CD4-positive, alpha-beta T cell (primary cell): ENCODE measurements around the gene PICALM. TPM values are rescaled to one million over a fixed set of nuclear protein-coding genes. Genes with fewer than 3 reads are reported as not detected.

Experiments
- ATAC-seq: fragments of 200-7000 bp; cut with Tn5 transposase; one replicate; pipeline ENCODE4 v1.10.0; 2022; ENCODE audit warnings: mild to moderate bottlenecking; ENCODE audit not compliant: poor library complexity
- CTCF ChIA-PET: fragments of 350-600 bp; sonication (Branson Sonifier 250); formaldehyde crosslinking; loops from one replicate; lab custom pipeline; 2021; ENCODE audit warnings: antibody characterized with exemption, inconsistent platforms; lab: Charles Lee
- POLR2A ChIA-PET: fragments of 350-600 bp; sonication (Branson Sonifier 250); formaldehyde crosslinking; loops from one replicate; lab custom pipeline; 2021; ENCODE audit warnings: antibody characterized with exemption, inconsistent platforms; lab: Charles Lee
- DNase-seq, 14 experiments: peaks; one replicate each; pipeline ENCODE4 v3.0.0-alpha.2; 2013 to 2020; ENCODE audit warnings: mixed read lengths in 2 of 14
- H3K27ac ChIP-seq, 2 donors: one replicate each; pipeline versions ENCODE4 v1.5.1 to v1.7.0; 2013; ENCODE audit warnings: low read length in 2 of 2, low read depth in 1 of 2, mild to moderate bottlenecking in 1 of 2
- H3K27me3 ChIP-seq, 2 experiments: 1 replicate in 1 of 2; 2 replicates in 1 of 2; pipeline versions ENCODE4 v1.6.1 to v1.7.0; 2013; ENCODE audit warnings: low read length in 2 of 2, control low read depth in 1 of 2, mild to moderate bottlenecking in 1 of 2, moderate library complexity in 1 of 2; ENCODE audit not compliant: insufficient read depth in 2 of 2, control insufficient read depth in 1 of 2
- H3K36me3 ChIP-seq: one replicate; pipeline ENCODE4 v1.6.1; 2013; ENCODE audit warnings: low read length, control low read depth; ENCODE audit not compliant: insufficient read depth
- H3K4me1 ChIP-seq: one replicate; pipeline ENCODE4 v1.6.1; 2013; ENCODE audit warnings: low read length, control low read depth; ENCODE audit not compliant: insufficient read depth
- H3K4me3 ChIP-seq: one replicate; pipeline ENCODE4 v1.5.1; 2013; ENCODE audit warnings: mild to moderate bottlenecking, low read length, moderate library complexity
- H3K9me3 ChIP-seq, 2 experiments: 1 replicate in 1 of 2; 2 replicates in 1 of 2; pipeline versions ENCODE4 v1.6.1 to v1.7.0; 2013; ENCODE audit warnings: low read length in 2 of 2, mild to moderate bottlenecking in 2 of 2, control low read depth in 1 of 2, moderate library complexity in 1 of 2; ENCODE audit not compliant: control insufficient read depth in 1 of 2, insufficient read depth in 1 of 2
- H3K27ac Mint-ChIP-seq: one replicate; pipeline ENCODE4 v1.8.0; 2020; ENCODE audit warnings: mixed read lengths
- H3K27me3 Mint-ChIP-seq: one replicate; pipeline ENCODE4 v1.8.0; 2021; ENCODE audit warnings: mixed read lengths
- H3K36me3 Mint-ChIP-seq: one replicate; pipeline ENCODE4 v1.8.0; 2021; ENCODE audit warnings: low read depth, mixed read lengths
- H3K4me1 Mint-ChIP-seq: one replicate; pipeline ENCODE4 v1.8.0; 2021; ENCODE audit warnings: low read depth, mixed read lengths
- H3K4me3 Mint-ChIP-seq: one replicate; pipeline ENCODE4 v1.8.0; 2020; ENCODE audit warnings: mild to moderate bottlenecking, mixed read lengths
- H3K9me3 Mint-ChIP-seq: one replicate; pipeline ENCODE4 v1.8.0; 2020; ENCODE audit warnings: mixed read lengths
- intact Hi-C, 2 experiments: fragments of 100-400 bp; cut with DNase I in 1 of 2; cut with micrococcal nuclease in 1 of 2; formaldehyde crosslinking; loops; one replicate each; pipeline versions ENCODE4 v1.15.1 to v1.9.0; 2023 to 2025; cut with DNase I, micrococcal nuclease
- total RNA-seq, 174 experiments: library from RNA in 2 of 174; stranded (reverse) in 2 of 174; gene quantifications; one replicate each; pipeline ENCODE4 v1.2.3 and lab custom pipeline; 2021 to 2026
- TF ChIP-seq, protein P1 (sequence below): fragments of 200-600 bp; IDR thresholded peaks from one replicate; pipeline ENCODE4 v1.8.0; 2022; ENCODE audit warnings: antibody characterized with exemption, mild to moderate bottlenecking

The PICALM gene
- total RNA-seq, 2 experiments from 2014 or later: 73.3 to 77.3 TPM

DNA sequence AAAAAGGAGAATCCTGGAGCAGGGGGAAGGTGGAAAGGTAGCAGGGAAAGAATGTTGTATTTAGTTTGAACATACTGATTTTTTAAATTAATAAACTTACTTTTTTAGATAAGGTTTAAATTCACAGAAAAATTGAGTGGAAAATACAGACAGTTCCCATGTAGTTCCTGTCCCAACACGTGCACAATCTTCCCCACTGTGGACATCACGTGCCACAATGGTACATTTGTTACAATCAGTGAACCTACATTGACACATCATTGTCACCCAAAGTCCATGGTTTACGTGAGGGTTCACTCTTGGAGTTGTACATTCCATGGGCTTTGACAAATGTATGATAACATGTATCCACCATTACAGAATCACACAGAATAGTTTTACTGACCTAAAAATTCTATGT, 10.5 kb upstream of the PICALM start:
- no peaks in the 10 kb centered on the region for H3K4me1 ChIP-seq
- no peaks in the 10 kb centered on the region for H3K4me1 Mint-ChIP-seq
- no peak for DNase-seq
- no peaks in the 10 kb centered on the region for H3K27me3 Mint-ChIP-seq
- no peaks in the 10 kb centered on the region for H3K27me3 ChIP-seq
- H3K4me3 Mint-ChIP-seq: no peak overlapping the region
- TF ChIP-seq, protein P1, sequence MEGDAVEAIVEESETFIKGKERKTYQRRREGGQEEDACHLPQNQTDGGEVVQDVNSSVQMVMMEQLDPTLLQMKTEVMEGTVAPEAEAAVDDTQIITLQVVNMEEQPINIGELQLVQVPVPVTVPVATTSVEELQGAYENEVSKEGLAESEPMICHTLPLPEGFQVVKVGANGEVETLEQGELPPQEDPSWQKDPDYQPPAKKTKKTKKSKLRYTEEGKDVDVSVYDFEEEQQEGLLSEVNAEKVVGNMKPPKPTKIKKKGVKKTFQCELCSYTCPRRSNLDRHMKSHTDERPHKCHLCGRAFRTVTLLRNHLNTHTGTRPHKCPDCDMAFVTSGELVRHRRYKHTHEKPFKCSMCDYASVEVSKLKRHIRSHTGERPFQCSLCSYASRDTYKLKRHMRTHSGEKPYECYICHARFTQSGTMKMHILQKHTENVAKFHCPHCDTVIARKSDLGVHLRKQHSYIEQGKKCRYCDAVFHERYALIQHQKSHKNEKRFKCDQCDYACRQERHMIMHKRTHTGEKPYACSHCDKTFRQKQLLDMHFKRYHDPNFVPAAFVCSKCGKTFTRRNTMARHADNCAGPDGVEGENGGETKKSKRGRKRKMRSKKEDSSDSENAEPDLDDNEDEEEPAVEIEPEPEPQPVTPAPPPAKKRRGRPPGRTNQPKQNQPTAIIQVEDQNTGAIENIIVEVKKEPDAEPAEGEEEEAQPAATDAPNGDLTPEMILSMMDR: no peak
- no peak overlapping the region for H3K27ac Mint-ChIP-seq
- H3K4me3 ChIP-seq: no peak overlapping the region
- H3K36me3 ChIP-seq: no peaks in the 10 kb centered on the region
- no peak for ATAC-seq
- no peaks in the 10 kb centered on the region for H3K36me3 Mint-ChIP-seq
- H3K9me3 ChIP-seq: no peaks in the 10 kb centered on the region
- H3K27ac ChIP-seq: no peak overlapping the region
- H3K9me3 Mint-ChIP-seq: no peaks in the 10 kb centered on the region
- intact Hi-C loops: loop anchor here in 1 of 2 experiments (10.0 kb wide), 1 partner anchor 955 kb away; the partner anchor contains the start of gene TMEM135
- ChIA-PET CTCF (no interaction called here), POLR2A (interaction anchor here (1.0 kb wide), 1 partner anchor 11 kb away, joined by 4 read pairs; the partner anchor contains the start of gene PICALM)

DNA sequence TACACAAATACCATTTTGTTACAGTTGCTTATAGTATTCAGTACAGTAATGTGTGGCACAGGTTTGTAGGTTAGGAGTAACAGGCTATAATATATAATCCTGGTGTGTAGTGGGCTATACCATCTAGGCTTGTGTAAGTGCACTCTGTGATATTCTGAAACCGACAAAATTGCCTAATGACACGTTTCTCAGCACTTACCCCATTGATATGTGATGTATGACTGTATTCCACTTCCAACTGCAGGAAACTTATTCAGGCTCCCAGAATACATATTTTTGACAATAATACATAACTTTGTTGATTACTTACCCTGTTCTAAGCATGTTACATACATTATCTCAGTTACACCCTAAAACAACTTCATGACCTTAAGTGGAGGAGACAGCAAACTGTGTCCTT, 5.1 kb upstream of the PICALM start:
- Mint-ChIP-seq H3K4me3 (no peak overlapping the region), H3K4me1 (peaks cover 9% of the 10 kb centered on the region), H3K27ac (no peak overlapping the region), H3K27me3 (no peaks in the 10 kb centered on the region), H3K9me3 (no peaks in the 10 kb centered on the region), H3K36me3 (no peaks in the 10 kb centered on the region)
- H3K27me3 ChIP-seq: no peaks in the 10 kb centered on the region
- ChIA-PET POLR2A (no interaction called here), CTCF (interaction anchor here (1.1 kb wide), 1 partner anchor 120 kb away, joined by 4 read pairs; no protein-coding TSS in a partner anchor)
- no peak overlapping the region for H3K4me3 ChIP-seq
- H3K9me3 ChIP-seq: no peaks in the 10 kb centered on the region
- no peak for DNase-seq
- TF ChIP-seq, protein P1: no peak
- peaks cover 8% of the 10 kb centered on the region for H3K4me1 ChIP-seq
- no peaks in the 10 kb centered on the region for H3K36me3 ChIP-seq
- intact Hi-C loops: loop anchor here in 1 of 2 experiments (10.0 kb wide), 1 partner anchor 961 kb away; the partner anchor contains the start of gene TMEM135
- ATAC-seq: no peak
- H3K27ac ChIP-seq: no peak overlapping the region

DNA sequence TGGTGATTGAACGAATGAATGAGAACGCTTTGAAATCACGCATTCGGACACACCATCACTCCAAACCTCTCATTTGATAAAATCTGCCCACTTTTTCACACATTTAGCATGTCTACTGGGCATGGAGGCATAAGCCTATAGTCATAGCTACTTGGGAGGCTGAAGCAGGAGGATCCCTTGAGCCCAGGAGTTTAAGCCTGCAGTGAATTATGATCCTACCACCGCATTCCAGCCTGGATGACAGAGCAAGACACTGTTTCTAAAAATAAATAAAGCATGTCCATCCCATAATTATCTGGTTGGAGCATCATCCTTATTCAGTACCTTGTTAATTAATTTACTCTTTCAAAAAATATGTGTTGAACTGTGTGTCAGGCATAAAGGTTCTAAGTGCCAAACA, 3.3 kb upstream of the PICALM start:
- Histone ChIP-seq H3K4me3 (no peak overlapping the region), H3K4me1 (peaks cover 8% of the 10 kb centered on the region), H3K27me3 (no peaks in the 10 kb centered on the region), H3K9me3 (no peaks in the 10 kb centered on the region), H3K36me3 (no peaks in the 10 kb centered on the region), H3K27ac (no peak overlapping the region)
- ChIA-PET CTCF (no interaction called here), POLR2A (no interaction called here)
- no peak overlapping the region for H3K27ac Mint-ChIP-seq
- H3K4me3 Mint-ChIP-seq: no peak overlapping the region
- intact Hi-C loops: loop anchor here in 1 of 2 experiments (10.0 kb wide), 1 partner anchor 963 kb away; the partner anchor contains the start of gene TMEM135
- no peak for DNase-seq
- H3K36me3 Mint-ChIP-seq: peaks cover 12% of the 10 kb centered on the region
- peaks cover 11% of the 10 kb centered on the region for H3K4me1 Mint-ChIP-seq
- H3K9me3 Mint-ChIP-seq: no peaks in the 10 kb centered on the region
- TF ChIP-seq, protein P1: no peak
- no peak for ATAC-seq
- no peaks in the 10 kb centered on the region for H3K27me3 Mint-ChIP-seq
